ENCODE results near the gene SH2B2.

Gene SH2B2

DNA sequence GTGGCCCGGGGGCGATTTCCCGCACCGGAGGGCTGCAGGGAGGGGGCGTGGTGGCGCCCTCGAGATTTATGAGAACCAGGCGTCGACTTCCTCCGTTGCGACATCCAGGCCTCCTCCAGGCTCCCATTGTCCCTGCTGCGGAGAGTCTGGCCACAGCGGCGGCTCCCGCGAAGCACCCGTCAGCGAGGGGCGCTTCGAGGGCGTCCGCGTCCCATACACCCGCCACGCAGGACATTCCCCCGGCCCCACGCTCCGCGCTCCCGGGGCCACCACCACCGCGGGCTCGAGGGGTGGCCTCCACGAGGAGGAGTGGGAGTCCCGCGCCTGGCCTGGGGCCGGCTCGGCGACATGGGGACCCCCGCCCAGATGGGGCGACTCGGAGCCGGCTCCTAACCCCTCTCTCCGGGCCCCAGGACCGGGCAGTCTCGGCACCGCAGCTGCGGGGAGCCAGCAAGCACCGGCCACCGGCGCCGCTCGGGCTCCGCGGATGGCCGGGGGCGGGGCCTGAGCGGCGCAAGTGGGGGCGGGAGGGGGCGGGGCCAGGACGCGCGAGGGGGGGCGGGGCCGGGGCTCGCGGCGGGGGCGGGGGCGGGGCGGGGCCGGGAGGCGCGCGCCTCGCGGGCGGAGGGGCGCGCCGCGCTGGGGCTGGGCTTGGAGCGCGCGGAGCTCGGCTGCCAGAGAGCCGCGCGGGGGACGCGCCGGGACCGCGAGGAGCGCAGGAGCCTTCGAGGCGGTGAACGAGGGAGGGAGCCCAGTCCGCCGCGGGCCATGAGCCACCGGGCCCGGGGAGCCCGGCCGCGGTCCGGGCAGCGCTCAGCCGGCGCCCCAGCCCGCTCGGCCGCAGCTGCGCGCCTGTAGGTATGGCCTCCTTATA lies at the start of gene SH2B2:
Gene SH2B2, plus strand, starts transcription at position 632 of the 874 bp plus-strand sequence. CDS start 13,683 bp downstream, outside the sequence.
- TF ChIP-seq, protein P1, sequence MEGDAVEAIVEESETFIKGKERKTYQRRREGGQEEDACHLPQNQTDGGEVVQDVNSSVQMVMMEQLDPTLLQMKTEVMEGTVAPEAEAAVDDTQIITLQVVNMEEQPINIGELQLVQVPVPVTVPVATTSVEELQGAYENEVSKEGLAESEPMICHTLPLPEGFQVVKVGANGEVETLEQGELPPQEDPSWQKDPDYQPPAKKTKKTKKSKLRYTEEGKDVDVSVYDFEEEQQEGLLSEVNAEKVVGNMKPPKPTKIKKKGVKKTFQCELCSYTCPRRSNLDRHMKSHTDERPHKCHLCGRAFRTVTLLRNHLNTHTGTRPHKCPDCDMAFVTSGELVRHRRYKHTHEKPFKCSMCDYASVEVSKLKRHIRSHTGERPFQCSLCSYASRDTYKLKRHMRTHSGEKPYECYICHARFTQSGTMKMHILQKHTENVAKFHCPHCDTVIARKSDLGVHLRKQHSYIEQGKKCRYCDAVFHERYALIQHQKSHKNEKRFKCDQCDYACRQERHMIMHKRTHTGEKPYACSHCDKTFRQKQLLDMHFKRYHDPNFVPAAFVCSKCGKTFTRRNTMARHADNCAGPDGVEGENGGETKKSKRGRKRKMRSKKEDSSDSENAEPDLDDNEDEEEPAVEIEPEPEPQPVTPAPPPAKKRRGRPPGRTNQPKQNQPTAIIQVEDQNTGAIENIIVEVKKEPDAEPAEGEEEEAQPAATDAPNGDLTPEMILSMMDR (IDR thresholded peaks at IDR 0.05; ENCODE audit: extremely low read depth, missing control alignments), result no peak
- DNase-seq (ENCODE audit: low spot score), result peak; percentile 90

DNA sequence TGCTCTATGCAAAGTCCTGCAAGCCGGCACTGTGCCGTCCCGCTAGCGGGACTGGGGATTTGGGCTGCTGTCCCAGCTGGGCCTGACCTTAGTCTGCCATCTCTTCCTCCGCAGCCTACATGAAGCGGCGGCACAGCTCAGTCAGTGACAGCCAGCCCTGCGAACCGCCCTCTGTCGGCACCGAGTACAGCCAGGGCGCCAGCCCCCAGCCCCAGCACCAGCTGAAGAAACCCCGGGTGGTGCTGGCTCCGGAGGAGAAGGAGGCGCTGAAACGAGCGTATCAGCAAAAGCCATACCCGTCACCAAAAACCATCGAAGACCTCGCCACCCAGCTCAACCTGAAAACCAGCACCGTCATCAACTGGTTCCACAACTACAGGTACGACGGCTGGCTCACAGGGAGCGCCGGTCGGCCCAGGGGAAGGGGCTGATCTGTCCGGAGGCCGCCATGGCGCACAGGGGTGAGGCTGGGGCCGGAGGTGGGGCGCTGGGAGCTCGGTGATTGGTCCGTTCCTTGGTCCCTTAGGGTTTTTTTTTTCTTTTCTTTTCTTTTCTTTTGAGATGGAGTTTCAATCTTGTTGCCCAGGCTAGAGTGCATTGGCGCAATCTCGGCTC lies 47.4 kb upstream of the SH2B2 start:
- DNase-seq (ENCODE audit: low spot score), result no peak
- TF ChIP-seq, protein P1 (IDR thresholded peaks at IDR 0.05; ENCODE audit: extremely low read depth, missing control alignments), result no peak

DNA sequence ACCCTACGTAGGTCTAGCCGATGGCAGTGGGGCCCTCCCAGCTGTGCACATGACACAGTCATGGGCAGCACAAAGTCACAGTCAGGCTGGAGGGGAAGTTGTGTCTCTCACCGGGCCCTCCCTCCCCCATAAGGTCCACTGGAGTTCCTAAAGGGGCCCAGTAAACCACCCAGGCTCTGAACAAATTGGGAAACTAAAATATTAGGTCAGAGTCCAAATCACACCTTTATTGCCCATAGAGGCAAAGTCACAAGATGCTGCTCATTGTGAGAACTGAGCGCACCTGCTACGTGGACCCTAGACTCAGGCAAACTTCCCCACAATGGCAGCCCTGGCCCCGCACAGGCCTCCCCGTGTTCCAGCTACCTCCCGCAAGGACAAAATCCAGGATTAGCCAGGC lies 45.2 kb upstream of the SH2B2 start:
- TF ChIP-seq, protein P1 (IDR thresholded peaks at IDR 0.05; ENCODE audit: extremely low read depth, missing control alignments), result no peak
- no peak for DNase-seq (ENCODE audit: low spot score)

DNA sequence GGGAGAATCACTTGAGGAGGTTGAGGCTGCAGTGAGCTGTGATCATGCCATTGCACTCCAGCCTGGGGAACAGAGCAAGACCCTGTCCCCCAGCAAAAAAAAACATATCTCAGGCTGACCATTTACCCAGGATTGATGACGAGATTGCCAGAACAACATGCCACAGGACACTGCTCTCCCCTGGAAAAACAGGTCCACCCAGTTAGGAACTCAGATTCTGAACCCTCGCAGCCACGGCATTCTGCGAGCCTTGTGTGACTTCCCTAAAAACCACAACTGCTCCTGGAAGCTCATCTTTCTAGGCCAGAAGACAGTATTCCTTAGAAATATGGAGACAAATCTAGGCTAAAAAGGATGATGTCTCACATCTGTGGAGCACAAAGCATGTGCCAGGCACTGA lies 42.1 kb upstream of the SH2B2 start:
- DNase-seq (ENCODE audit: low spot score), result no peak
- TF ChIP-seq, protein P1 (IDR thresholded peaks at IDR 0.05; ENCODE audit: extremely low read depth, missing control alignments), result no peak

DNA sequence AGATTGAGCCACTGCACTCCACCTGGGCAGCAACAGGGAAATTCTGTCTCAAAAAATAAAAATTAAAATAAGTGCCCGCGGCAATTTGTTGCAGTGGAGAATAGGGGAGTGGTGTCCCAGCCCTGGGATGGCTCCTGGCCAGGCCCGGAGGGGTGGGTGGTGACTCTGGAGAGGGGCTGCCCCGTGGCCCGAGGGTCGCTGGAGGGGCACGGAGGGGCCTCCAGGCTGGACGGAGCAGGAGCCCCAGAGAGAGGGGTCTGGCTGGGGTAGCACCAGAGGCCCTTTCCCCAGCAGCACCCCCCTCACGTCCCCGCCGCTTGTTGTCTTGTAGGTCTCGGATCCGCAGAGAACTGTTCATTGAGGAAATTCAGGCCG lies 38.6 kb upstream of the SH2B2 start:
- TF ChIP-seq, protein P1 (IDR thresholded peaks at IDR 0.05; ENCODE audit: extremely low read depth, missing control alignments), result no peak
- no peak for DNase-seq (ENCODE audit: low spot score)

DNA sequence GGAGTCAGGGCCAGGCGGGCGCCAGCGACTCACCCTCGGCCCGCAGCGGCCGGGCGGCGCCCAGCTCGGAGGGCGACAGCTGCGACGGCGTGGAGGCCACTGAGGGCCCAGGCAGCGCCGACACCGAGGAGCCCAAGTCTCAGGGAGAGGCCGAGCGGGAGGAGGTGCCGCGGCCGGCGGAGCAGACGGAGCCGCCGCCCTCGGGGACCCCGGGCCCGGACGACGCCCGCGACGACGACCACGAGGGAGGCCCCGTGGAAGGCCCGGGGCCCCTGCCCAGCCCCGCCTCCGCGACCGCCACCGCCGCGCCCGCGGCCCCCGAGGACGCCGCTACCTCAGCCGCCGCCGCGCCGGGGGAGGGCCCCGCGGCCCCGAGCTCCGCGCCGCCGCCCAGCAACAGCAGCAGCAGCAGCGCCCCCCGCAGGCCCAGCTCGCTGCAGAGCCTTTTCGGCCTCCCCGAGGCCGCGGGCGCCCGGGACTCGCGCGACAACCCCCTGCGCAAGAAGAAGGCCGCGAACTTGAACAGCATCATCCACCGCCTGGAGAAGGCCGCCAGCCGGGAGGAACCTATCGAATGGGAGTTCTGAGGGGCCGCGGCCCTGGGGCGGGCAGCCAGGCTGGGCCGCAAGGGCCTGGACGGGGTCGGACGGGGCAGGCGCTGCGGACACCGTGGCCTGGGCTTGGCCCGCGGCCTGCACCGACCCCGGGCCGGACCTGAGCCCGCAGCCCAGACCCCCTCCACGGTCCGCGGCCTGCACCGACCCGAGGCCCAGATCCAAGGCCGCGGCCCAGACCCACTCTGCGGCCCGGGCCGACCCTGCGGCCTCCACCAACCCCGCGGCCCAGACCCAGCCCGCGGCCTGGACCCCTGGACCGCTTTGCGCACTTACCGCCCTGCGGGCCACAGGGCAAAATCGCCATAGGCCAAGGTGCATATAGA lies 37.9 kb upstream of the SH2B2 start:
- TF ChIP-seq, protein P1 (IDR thresholded peaks at IDR 0.05; ENCODE audit: extremely low read depth, missing control alignments), result no peak
- DNase-seq (ENCODE audit: low spot score), result no peak

Measured in GM20000 (cell line).